GM10266 (cell line): ENCODE results near the gene KLHL22.
"Not testable (repeated sequence)": the region's sequence is repeated elsewhere in the genome, so short reads cannot be mapped to it uniquely, and the experiment has no call there.

ENCODE experiments used
- DNase-seq: peaks from one replicate; pipeline ENCODE4 v3.0.0; 2012; ENCODE audit errors: extremely low spot score
- CTCF ChIP-seq: IDR thresholded peaks from 2 replicates; pipeline ENCODE4 v1.5.1; 2012; ENCODE audit warnings: mild to moderate bottlenecking, low read depth; ENCODE audit not compliant: control insufficient read depth, insufficient read depth; ENCODE audit errors: missing control alignments

The KLHL22 gene

GRCh38 chr22:20514658-20515406, 19.2 kb upstream of the KLHL22 start:
- no peak for DNase-seq
- TF ChIP-seq CTCF = no peak

- TF ChIP-seq CTCF = no peak
- DNase-seq = no peak
These were observed 16.1 kb upstream of the KLHL22 start for GRCh38 chr22:20511578-20512229.

- no peak for DNase-seq
- TF ChIP-seq CTCF = no peak
These were observed 15.4 kb upstream of the KLHL22 start for GRCh38 chr22:20510811-20511577.

- DNase-seq = no peak
- TF ChIP-seq CTCF = no peak
These were observed 13.9 kb upstream of the KLHL22 start for GRCh38 chr22:20509344-20510047.

GRCh38 chr22:20508815-20509271, 13.2 kb upstream of the KLHL22 start:
- TF ChIP-seq CTCF = no peak
- no peak for DNase-seq

GRCh38 chr22:20508067-20508755, 12.6 kb upstream of the KLHL22 start:
- DNase-seq = not testable (repeated sequence)
